K562 (cell line): ENCODE data around the gene FAM136A. TPM values are rescaled to one million over a fixed set of nuclear protein-coding genes. Genes with fewer than 3 reads are reported as not detected.

ENCODE experiments used
- ATF6 ChIP-seq: sonication (generic); formaldehyde crosslinking; IDR thresholded peaks from 2 replicates; pipeline ENCODE4 v1.4.0; 2020; ENCODE audit warnings: mild to moderate bottlenecking, missing genetic modification reagents
- BACH1 ChIP-seq: fragments of 200-800 bp; sonication (Bioruptor generic); IDR thresholded peaks from 2 replicates; pipeline ENCODE4 v1.6.1; 2016; ENCODE audit warnings: missing genetic modification characterization, missing compliant biosample characterization
- BCL6 ChIP-seq: fragments of 250-450 bp; sonication (Bioruptor Pico); IDR thresholded peaks from 2 replicates; pipeline ENCODE4 v1.4.0; 2020
- CEBPB ChIP-seq: fragments of 450-650 bp; IDR thresholded peaks from 2 replicates; pipeline ENCODE4 v1.6.1; 2016; ENCODE audit warnings: missing genetic modification characterization, missing compliant biosample characterization
- EWSR1 ChIP-seq: fragments of 450-650 bp; IDR thresholded peaks from 2 replicates; pipeline ENCODE4 v1.6.1; 2018; ENCODE audit warnings: borderline replicate concordance, mild to moderate bottlenecking, low read depth, moderate library complexity; ENCODE audit not compliant: partially characterized antibody
- FOSL1 ChIP-seq: fragments of 200-800 bp; sonication (Bioruptor generic); conservative IDR thresholded peaks from 2 replicates; pipeline ENCODE4 v1.6.1; 2016; ENCODE audit warnings: missing genetic modification characterization, missing compliant biosample characterization
- NR2C1 ChIP-seq, 2 experiments: fragments of 450-650 bp; IDR thresholded peaks; 2 replicates each; pipeline ENCODE4 v1.6.1; 2017; ENCODE audit warnings: mild to moderate bottlenecking in 2 of 2, antibody characterized with exemption in 1 of 2, inconsistent platforms in 1 of 2, missing compliant biosample characterization in 1 of 2, missing genetic modification characterization in 1 of 2
- PTTG1 ChIP-seq: fragments of 450-650 bp; IDR thresholded peaks from 2 replicates; pipeline ENCODE4 v1.6.1; 2016; ENCODE audit warnings: low read depth, mild to moderate bottlenecking, missing genetic modification characterization, missing compliant biosample characterization
- YY1 ChIP-seq, 3 experiments: IDR thresholded peaks; 2 replicates each; pipeline ENCODE4 v1.6.1; 2011; ENCODE audit warnings: low read length in 2 of 3, mild to moderate bottlenecking in 2 of 3, moderate library complexity in 2 of 3, borderline replicate concordance in 1 of 3, control low read depth in 1 of 3, low read depth in 1 of 3; ENCODE audit not compliant: insufficient read depth in 3 of 3, insufficient replicate concordance in 2 of 3, control insufficient read depth in 1 of 3, insufficient read length in 1 of 3; ENCODE audit errors: extremely low read depth in 1 of 3
- ZNF324 ChIP-seq: fragments of 250-450 bp; sonication (Bioruptor Pico); IDR thresholded peaks from 2 replicates; pipeline ENCODE4 v1.4.0; 2020; ENCODE audit warnings: mild to moderate bottlenecking
- polyA plus RNA-seq, 8 experiments: library from polyadenylated mRNA; depleted of rRNA in 4 of 8; stranded (reverse) in 5 of 8; unstranded in 3 of 8; fragments of >200 nt; fragmentation: Nextera tagmentation in 2 of 8; fragmentation: Illumina TruSeq in 1 of 8; extraction: Ambion mirVana in 2 of 8; extraction: Trizol in 1 of 8; gene quantifications; 2 replicates each; pipeline versions ENCODE4 v1.2.1 to v1.2.3, GENCODE V29; 2011 to 2014; ENCODE audit warnings: inconsistent platforms in 1 of 8, missing spikeins in 1 of 8
- total RNA-seq, 7 experiments: library from RNA; depleted of rRNA in 6 of 7; stranded (reverse); fragments of >200 nt in 6 of 7; fragmentation: Illumina TruSeq in 2 of 7; extraction: Trizol in 2 of 7; gene quantifications; 2 replicates each; pipeline versions ENCODE4 v1.2.1 to v1.2.3, GENCODE V29; 2011 to 2021; ENCODE audit warnings: low replicate concordance in 1 of 7
- TF ChIP-seq, protein P1 (sequence below): fragments of 450-650 bp; formaldehyde crosslinking; IDR thresholded peaks from 2 replicates; pipeline ENCODE4 v1.4.0; 2020; ENCODE audit warnings: mild to moderate bottlenecking, moderate library complexity
- TF ChIP-seq, protein P2 (sequence below): fragments of 450-650 bp; IDR thresholded peaks from 2 replicates; pipeline ENCODE4 v1.6.1; 2017; ENCODE audit warnings: antibody characterized with exemption
- TF ChIP-seq, protein P3 (sequence below): fragments of 200-800 bp; sonication (Bioruptor generic); IDR thresholded peaks from 2 replicates; pipeline ENCODE4 v1.6.1; 2016; ENCODE audit warnings: missing genetic modification characterization, missing compliant biosample characterization

The FAM136A gene
- total and polyA plus RNA-seq, 9 of the 15 experiments (the other 6 are each of a cell fraction or from before 2014, with no cell fraction given) = 89.0 to 151 (median 104) TPM

- no peak for TF ChIP-seq ATF6
- TF ChIP-seq NR2C1 (IDR thresholded peaks at IDR 0.05) = no peak; the same call in 1 of the 2 replicates
- peak; percentile 69 for TF ChIP-seq NR2C1 (tag; IDR thresholded peaks at IDR 0.05)
- peak in 1 of 3 experiments; percentile 11 for TF ChIP-seq YY1 (IDR thresholded peaks at IDR 0.05; ENCODE audit: borderline replicate concordance in 1 of 3, control insufficient read depth in 1 of 3, extremely low read depth in 1 of 3, insufficient read depth in 3 of 3, insufficient read length in 1 of 3, insufficient replicate concordance in 2 of 3, low read depth in 1 of 3, low read length in 2 of 3)
- TF ChIP-seq EWSR1 = no peak
- TF ChIP-seq ZNF324 (CRISPR knock-in tag) = no peak
- peak; percentile 81 for TF ChIP-seq PTTG1 (tag)
- TF ChIP-seq, protein P1, sequence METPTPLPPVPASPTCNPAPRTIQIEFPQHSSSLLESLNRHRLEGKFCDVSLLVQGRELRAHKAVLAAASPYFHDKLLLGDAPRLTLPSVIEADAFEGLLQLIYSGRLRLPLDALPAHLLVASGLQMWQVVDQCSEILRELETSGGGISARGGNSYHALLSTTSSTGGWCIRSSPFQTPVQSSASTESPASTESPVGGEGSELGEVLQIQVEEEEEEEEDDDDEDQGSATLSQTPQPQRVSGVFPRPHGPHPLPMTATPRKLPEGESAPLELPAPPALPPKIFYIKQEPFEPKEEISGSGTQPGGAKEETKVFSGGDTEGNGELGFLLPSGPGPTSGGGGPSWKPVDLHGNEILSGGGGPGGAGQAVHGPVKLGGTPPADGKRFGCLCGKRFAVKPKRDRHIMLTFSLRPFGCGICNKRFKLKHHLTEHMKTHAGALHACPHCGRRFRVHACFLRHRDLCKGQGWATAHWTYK (CRISPR knock-in tag) = no peak
- TF ChIP-seq FOSL1 = no peak
- TF ChIP-seq, protein P2, sequence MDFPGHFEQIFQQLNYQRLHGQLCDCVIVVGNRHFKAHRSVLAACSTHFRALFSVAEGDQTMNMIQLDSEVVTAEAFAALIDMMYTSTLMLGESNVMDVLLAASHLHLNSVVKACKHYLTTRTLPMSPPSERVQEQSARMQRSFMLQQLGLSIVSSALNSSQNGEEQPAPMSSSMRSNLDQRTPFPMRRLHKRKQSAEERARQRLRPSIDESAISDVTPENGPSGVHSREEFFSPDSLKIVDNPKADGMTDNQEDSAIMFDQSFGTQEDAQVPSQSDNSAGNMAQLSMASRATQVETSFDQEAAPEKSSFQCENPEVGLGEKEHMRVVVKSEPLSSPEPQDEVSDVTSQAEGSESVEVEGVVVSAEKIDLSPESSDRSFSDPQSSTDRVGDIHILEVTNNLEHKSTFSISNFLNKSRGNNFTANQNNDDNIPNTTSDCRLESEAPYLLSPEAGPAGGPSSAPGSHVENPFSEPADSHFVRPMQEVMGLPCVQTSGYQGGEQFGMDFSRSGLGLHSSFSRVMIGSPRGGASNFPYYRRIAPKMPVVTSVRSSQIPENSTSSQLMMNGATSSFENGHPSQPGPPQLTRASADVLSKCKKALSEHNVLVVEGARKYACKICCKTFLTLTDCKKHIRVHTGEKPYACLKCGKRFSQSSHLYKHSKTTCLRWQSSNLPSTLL = no peak
- TF ChIP-seq BCL6 (CRISPR knock-in tag) = no peak
- TF ChIP-seq CEBPB (tag) = peak; percentile 56
- peak; percentile 22; the same call in 1 of the 2 replicates for TF ChIP-seq BACH1
- TF ChIP-seq, protein P3, sequence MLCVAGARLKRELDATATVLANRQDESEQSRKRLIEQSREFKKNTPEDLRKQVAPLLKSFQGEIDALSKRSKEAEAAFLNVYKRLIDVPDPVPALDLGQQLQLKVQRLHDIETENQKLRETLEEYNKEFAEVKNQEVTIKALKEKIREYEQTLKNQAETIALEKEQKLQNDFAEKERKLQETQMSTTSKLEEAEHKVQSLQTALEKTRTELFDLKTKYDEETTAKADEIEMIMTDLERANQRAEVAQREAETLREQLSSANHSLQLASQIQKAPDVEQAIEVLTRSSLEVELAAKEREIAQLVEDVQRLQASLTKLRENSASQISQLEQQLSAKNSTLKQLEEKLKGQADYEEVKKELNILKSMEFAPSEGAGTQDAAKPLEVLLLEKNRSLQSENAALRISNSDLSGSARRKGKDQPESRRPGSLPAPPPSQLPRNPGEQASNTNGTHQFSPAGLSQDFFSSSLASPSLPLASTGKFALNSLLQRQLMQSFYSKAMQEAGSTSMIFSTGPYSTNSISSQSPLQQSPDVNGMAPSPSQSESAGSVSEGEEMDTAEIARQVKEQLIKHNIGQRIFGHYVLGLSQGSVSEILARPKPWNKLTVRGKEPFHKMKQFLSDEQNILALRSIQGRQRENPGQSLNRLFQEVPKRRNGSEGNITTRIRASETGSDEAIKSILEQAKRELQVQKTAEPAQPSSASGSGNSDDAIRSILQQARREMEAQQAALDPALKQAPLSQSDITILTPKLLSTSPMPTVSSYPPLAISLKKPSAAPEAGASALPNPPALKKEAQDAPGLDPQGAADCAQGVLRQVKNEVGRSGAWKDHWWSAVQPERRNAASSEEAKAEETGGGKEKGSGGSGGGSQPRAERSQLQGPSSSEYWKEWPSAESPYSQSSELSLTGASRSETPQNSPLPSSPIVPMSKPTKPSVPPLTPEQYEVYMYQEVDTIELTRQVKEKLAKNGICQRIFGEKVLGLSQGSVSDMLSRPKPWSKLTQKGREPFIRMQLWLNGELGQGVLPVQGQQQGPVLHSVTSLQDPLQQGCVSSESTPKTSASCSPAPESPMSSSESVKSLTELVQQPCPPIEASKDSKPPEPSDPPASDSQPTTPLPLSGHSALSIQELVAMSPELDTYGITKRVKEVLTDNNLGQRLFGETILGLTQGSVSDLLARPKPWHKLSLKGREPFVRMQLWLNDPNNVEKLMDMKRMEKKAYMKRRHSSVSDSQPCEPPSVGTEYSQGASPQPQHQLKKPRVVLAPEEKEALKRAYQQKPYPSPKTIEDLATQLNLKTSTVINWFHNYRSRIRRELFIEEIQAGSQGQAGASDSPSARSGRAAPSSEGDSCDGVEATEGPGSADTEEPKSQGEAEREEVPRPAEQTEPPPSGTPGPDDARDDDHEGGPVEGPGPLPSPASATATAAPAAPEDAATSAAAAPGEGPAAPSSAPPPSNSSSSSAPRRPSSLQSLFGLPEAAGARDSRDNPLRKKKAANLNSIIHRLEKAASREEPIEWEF (CRISPR knock-in tag) = no peak
Observed at GRCh38 chr2:70255637-70256314, 46.1 kb downstream of the FAM136A start (continued).
